GM21390 (cell line): ENCODE measurements around the gene NSMF.
"Not testable (repeated sequence)": the region's sequence is repeated elsewhere in the genome, so short reads cannot be mapped to it uniquely, and the experiment has no call there.

Experiments
- ATAC-seq: cut with Tn5 transposase; IDR thresholded peaks from one replicate; pipeline ENCODE4 v1.9.1; 2021; ENCODE audit not compliant: unreplicated experiment

Gene NSMF

GRCh38 chr9:137416006-137416562 is 43.0 kb downstream of the NSMF start:
- no peak for ATAC-seq

- no peak for ATAC-seq
These were observed 43.7 kb downstream of the NSMF start for GRCh38 chr9:137415451-137415850.

- ATAC-seq: no peak
These were observed 46.7 kb downstream of the NSMF start for GRCh38 chr9:137412431-137412830.

GRCh38 chr9:137411645-137412380 is 47.3 kb downstream of the NSMF start:
- no peak for ATAC-seq

- no peak for ATAC-seq
These were observed 47.9 kb downstream of the NSMF start for GRCh38 chr9:137411260-137411644.

GRCh38 chr9:137410891-137411249 is 48.3 kb downstream of the NSMF start:
- ATAC-seq: no peak

- ATAC-seq: not testable (repeated sequence)
These were observed 48.8 kb downstream of the NSMF start for GRCh38 chr9:137410236-137410890.

GRCh38 chr9:137409515-137409914 is 49.6 kb downstream of the NSMF start:
- ATAC-seq: no peak

- no peak for ATAC-seq
These were observed 50.3 kb downstream of the NSMF start for GRCh38 chr9:137408651-137409405.

- no peak for ATAC-seq
These were observed 51.4 kb downstream of the NSMF start for GRCh38 chr9:137407590-137408300.

- no peak for ATAC-seq
These were observed 52.1 kb downstream of the NSMF start for GRCh38 chr9:137406876-137407589.

- ATAC-seq: no peak
These were observed 52.9 kb downstream of the NSMF start for GRCh38 chr9:137406085-137406760.

DNA sequence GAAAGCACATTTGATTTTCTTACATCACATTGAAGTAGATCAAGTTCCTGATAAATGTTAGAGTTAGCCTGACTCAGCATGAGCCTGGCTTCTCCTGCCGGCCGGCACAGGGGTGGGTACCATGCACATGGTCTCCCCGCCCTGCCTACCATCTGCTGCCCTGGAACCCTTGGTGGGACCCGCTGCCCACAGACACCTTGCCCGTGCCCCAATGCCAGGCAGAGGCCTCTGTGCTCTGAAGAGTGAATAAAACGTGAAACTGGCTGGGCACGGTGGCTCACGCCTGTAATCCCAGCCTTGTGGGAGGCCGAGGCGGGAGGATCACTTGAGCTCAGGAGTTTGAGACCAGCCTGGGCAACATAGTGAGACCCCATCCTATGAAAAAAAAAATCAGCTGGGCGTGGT is 53.5 kb downstream of the NSMF start:
- no peak for ATAC-seq

- ATAC-seq: no peak
These were observed 54.1 kb downstream of the NSMF start for GRCh38 chr9:137404961-137405567.

GRCh38 chr9:137403269-137403668 is 55.9 kb downstream of the NSMF start:
- ATAC-seq: no peak

DNA sequence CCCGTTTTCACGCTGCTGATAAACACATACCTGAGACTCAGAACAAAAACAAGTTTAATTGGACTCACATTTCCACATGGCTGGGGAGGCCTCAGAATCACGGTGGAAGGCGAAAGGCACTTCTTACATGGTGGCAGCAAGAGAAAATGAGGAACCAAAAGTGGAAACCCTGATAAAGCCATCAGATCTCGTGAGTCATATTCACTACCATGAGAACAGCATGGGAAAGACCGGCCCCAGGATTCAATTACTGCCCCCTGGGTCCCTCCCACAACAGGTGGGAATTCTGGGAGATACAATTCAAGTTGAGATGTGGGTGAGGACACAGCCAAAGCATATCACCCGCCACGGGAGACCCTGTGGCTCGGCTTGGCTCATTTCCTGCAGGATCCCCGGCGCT is 56.4 kb downstream of the NSMF start:
- no peak for ATAC-seq

- ATAC-seq: no peak
These were observed 60.3 kb downstream of the NSMF start for GRCh38 chr9:137398561-137399468.

DNA sequence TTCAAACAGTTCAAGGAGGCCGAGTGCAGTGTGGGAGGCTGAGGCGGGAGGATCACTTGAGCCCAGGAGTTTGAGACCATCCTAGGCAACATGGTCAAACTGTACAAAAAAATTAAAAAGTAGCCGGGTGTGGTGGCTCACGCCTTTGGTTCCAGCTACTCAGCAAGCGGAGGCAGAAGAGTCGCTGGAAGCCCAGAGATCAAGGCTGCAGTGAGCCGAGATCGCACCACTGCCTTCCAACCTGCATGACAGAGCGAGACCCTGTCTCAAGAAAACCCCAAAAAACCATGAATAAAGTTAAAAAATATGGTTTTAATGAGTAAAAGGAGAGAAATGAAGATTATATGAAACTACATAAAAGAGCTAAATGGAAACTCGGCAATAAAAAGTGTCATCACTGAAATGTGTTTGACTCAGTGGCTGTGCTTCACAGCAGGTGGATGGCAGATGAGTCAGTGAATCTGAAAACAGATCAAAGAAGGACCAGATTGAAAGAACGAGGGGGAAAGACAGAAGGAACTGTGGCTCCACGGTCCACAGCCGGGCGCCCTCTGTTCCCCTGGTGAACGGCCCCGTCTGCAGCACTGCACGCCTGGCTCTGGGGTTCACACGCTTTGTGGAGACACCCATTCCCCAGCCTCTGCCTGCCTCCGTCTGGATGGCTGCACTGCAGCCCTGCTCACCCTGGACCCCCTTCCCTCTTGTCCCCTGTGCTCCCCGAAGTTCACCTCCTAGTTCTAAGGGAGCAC is 61.3 kb downstream of the NSMF start:
- ATAC-seq: no peak
